D341Med (cell line): ENCODE data around the gene NCOA7.
"Not testable (repeated sequence)": the region's sequence is repeated elsewhere in the genome, so short reads cannot be mapped to it uniquely, and the experiment has no call there.

ENCODE experiments used
- DNase-seq: peaks from one replicate; pipeline ENCODE4 v3.0.0; 2012; ENCODE audit warnings: low spot score

Gene NCOA7

DNA sequence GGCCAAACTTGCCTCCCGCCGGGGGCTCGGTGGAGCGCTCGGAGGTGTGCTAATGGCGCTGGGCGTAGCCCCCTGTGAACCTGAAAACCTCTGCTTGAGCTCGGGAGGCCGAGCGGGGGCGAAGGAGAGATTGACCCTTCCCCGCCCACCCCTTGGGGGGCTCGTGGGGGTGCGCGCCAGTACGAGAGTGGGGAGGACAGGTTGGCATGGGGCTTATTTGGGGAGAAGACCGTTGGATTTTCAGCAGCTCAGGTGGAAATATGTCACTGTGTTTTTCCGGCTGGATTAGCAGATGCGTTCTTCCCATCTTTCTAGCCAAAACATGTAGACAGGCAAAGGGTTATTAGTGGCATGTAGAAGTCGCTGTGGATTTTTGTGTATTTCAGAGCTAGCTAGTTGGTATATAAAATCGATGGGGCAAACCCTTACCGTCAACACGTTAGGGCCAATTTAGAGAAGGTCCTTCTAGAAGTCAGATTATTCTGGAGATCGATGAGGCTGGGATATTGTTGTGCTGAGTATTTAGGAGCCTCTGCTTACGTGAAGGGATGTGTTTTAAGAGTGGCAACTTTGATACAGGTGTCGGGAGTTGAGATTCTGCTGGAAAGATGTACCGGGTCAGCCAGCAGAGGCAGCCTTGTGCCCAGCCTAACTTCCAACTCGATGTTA is 525 bp downstream of the NCOA7 start:
- DNase-seq: peak; percentile 62

DNA sequence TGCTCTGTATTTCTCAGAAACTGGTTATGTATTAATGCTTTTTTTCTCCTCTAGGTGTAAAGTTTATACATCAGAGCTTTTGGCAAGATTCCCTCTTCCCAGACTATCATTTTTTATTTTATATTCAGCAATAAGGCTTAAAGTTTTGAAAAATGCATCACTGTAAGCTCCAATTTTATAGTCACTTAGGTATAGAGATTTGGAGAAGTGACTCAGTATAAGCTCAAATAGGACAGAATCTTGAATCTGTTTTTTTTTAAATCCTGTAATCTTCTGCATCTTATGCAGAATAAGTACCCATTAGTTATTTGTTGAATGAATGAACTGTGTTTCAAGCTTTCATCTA is 1.0 kb downstream of the NCOA7 start:
- DNase-seq: no peak

DNA sequence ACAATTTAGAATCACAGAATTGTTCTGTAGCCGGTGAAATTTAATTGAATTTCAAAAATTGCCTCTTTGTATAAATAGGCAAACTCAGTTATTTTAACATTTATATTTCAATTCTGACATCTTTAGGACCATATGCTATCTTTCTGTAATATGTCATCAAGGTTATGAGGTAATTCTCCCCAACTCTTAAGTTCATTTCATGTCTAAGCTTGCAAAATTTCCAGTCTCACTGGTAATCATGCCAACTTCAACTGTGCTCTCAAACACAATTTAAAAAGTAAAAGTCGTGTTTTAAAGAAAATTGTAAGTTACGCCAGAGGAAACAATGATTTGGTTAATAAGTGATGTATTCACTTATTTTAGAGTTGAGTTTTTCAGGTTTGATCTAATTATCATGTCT is 1.4 kb downstream of the NCOA7 start:
- no peak for DNase-seq

DNA sequence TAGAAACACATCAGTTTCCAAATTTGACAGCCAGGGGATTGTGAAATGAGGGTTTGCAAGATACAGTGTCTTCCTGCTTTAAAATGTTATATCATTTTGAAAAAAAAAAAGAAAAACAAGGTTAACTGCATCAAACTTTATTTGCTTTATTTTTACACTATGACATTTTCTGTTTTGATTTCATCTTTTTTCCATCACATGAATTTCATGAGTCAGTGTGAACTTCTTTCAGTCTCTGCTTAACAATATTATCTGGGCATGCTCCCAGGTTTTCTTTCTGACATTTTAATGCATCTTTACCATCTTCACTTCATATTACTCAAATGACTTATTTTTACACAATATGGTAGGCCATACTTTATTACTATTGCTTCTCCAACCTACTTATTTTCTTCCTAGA is 1.9 kb downstream of the NCOA7 start:
- DNase-seq: no peak

DNA sequence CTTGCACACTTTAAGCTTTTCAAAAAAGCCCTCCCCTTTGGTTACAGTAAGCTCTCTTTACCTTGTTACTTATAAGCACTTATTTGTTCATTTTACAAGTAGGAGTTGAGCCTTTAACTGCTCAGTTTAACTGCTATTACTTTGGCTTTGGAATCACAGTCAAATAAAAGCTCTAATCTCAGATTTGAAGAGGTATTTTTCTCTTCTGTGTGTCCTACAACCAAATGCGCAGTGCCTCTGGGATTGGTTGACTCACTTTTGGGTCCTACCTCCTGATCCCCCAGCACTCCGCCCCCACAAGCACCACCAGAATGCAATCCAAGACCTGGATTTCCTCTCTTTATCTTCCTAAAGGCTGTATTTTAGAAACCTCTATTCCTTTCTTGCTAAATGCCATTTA is 2.5 kb downstream of the NCOA7 start:
- DNase-seq: no peak

DNA sequence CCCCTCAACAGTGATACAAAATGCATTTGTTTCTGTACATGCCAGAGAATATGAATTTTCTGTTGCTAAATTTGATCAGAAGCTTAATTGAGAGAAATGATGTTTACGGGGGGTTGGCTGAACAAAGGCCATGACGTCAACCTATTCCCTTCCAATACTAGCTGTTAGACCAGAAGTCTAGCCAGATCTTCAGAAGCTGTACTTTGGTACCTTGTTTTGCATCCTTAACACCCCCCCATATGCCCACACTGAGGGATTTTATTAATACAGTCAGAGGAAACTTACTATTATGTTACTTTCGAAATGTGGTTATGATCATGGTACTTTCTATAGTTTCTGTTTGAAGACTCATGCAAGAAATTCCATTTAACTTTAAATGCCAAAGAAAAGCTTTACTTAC is 3.1 kb downstream of the NCOA7 start:
- no peak for DNase-seq

DNA sequence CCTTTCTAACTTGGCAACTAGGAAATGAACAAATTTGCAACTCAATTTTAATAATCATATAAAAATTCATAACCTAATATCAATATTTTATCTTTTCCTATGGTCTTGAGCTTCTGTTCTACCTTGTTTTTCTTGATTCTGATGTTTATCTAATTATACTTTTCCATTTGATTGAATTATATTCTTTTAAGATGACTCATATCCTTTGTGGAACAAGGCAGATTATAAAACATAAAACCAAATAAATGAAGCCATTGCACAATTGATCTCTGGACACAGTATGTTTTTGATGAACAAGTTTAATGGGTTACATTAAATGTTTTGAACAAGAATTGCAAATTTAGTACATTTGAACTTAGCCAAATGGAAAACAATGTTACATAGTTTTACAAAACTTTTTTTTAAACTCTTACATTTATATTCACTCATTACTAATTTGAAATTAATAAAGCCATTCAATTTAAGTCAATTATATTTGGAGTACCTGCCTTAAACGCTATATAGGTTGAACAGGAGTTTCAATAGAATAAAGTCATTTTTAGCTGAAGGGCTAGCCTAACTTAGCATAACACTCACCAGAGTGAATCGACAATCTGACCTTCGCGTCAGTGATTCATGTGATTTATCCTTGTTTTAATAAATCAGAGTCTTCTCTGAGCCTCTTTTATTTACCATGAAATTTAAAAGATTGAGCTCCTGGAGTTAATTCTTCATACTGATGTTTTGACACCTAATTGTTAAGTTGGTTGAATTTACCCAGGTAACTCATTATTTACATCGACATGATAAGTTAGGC is 3.8 kb downstream of the NCOA7 start:
- DNase-seq: no peak

DNA sequence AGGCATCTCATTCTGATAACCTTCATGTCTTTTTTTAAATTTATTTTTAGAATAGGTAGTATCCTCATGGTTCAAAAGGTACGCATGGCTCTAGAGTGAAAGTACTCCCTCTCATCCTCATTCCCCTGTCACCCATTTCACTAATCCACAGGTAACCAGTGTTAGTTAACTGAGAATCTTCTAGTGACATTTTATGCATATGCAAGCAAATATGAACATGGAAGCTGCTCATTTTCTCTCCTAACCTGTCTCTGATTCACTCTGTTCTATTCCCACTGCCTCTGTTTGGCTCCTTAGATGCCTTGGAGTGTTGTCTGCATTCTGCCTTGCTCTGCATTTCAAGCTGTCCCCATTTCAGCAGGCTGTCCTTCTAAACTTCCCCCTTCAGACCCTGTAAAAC is 4.5 kb downstream of the NCOA7 start:
- no peak for DNase-seq

DNA sequence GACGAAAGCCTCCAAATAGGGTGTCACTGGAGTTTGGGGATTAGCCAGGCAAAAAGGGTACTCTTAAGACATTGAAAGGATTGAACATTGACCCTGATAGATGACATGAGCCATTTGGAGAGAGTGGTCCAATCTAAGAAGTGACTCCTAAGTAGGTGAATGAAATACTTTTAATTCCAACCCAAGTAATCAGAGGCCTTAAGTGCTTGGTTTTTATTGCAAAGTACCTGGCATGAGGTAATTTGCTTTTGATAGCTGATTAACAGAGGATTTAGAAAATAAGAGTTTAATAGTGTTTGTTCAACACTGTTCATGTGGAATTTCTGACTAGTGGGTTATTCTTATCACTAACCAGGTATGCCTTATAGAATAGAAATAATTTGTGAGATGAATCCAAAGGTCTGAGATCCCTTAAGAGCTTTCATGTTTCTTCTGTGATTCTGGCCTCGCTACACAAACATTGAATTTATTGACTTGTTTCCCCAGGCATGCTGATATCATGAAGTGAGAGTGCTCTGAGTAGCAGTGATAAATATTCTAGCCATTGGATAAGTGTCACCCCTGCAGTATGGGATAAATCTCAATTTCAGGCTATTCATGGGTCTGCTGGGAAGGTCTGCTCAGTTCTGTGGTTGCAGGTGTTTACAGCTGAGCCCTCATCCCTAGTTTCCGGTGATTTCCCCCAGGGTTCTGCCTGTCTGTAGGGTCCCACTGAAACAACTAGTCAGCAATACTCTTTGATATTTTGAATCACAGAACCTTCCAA is 6.5 kb downstream of the NCOA7 start:
- no peak for DNase-seq

DNA sequence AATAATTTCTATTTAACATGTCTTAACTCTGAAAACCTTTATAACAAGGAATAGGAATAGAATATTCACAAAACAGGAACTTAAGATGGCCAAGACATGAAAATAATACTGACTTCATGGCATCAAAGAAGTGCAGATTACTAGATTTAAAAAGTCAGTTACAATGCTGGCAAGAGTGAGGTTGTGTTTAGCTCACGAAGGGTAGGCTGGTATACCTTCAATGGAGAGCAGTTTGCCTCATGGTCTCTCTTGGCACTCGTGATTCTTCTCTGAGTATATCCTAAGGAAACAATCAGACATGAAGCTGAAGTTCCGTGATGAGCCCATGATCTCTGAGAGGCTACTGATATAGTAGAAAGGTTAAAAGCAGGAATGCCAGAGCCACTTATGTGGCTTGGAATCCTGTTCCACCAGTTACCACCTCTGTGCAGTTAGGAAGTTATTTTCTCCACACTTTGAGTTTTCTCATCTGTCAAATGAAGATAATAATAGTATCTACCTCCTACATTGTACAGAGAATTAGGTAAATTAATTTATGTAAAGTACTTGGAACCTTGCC is 7.2 kb downstream of the NCOA7 start:
- no peak for DNase-seq

DNA sequence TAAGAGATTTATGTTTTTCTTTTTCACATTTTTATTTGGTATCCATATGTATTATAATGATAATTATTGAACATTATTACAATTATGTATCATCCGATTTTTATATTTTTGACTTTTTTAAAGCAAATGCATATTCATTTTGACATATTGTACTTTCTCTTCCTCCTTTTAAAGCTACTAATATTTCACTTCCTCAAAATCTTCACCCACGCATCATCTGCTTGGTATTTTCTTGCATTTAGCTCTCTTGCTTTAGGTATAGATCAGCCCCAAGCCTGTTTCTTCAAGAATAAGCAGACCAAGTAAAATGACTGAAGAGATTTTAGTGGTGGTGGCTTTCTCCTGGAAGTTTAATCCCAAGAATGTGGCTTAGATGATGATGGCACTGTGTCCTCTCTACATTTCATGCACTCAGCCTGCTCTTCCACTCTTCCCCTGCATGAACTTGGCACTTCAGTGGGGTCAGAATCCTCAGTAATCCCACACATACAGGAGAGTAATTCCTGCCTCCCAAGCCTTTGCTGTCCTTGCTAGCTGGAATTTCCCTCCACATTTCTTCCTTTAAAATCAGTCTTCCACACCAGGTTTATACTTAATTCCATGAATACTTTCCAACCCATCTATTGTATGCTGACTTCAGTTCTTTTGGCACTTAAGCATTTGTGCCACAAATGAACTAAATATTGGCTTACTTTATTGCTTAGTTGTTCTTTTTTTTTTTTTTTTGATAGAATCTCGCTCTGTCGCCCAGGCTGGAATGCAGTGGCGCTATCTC is 8.2 kb downstream of the NCOA7 start:
- DNase-seq: no peak

DNA sequence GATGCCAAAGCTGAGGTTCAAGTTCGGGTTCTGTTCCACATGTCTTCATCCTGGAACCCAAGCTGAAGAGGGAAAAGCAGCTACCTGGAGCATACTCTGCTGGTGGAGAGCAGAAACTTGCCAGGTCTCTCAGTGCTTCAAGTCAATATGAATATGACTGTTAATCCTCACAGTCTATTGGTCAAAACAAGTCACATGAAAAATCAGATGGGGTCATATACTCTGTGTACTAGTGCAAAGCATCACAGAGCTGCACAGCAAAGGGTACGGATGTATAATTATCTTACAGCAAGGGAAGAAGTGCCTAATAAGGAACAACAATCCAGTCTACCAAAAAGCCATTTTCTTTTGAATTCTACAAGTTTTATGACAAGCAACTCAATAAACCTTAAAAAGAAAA is 11.6 kb downstream of the NCOA7 start:
- no peak for DNase-seq

DNA sequence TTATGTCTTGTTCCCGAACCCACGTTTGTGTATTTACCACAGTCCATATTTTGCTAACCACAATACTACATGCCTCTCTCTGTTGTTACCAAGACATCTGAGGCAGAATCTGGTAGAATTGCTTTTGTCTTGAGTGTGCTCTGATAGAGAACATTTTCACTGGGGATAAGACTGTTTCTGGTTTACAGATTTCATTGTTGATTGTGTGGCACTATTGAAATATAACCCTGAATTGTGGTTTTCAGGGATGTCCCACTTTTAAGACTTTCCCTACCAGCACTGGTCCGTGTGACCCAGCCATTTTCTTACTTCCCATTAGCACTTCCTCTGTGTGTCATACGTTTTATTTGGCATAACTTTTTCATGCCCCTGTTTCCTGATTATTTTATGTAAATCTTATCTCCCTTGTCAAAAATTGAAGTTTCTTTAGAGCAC is 12.2 kb downstream of the NCOA7 start:
- no peak for DNase-seq

DNA sequence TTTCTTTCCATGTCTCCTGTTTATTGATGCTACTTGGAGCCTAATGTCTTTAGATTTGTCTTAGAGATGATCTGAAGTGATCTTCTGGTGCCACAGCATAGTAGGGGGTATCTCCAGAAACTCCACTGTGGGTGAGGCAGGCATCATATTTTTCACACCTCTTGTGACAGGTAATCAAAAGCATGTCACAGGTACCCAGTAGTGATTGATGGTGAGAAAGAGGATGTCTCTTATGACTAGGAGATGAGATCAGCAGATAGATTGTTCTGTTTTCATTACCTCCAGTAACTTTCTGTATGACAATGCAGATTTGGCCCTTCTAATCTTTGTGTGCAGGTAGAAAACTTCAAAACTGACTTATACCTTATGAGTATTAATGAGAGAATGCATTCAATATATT is 13.5 kb downstream of the NCOA7 start:
- no peak for DNase-seq

DNA sequence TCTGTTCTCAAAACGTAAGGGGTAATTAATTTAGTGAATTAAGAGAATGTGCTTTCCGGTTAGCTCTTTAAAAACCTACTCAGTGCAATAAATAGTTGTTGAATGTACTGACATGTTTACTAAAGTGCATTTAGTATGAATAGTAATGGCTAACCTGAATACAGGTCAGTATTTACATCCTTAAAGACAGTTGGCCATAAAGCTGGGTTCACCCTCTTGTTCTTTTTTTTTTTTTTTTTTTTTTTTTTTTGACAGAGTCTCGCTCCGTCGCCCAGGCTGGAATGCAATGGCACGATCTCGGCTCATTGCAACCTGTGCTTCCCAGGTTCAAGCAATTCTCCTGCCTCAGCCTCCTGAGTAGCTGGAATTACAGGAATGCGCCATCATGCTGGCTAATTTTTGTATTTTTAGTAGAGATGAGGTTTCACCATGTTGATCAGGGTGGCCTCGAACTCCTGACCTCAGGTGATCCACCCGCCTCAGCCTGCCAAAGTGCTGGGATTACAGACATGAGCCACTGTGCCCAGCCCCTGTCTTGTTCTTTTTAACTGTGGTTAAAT is 14.2 kb downstream of the NCOA7 start:
- DNase-seq: not testable (repeated sequence)

DNA sequence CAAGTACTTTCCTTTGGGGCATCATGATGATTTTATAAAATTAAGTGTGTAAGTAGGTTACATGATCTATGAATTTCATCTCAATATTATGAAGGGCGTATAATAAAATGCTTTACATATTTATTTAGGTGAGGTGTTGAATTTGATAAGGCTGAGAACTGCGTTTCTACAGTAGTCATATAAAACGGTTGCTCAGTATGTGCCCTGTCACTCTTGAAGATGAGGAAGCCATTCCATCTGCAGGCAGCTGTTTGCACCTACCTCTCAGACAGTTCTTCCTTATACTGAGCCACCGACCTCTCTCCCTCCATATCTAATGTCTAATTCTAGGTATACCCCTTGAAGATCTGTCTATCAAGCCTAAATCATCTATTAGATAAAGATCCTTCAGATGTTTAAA is 16.1 kb downstream of the NCOA7 start:
- DNase-seq: no peak

DNA sequence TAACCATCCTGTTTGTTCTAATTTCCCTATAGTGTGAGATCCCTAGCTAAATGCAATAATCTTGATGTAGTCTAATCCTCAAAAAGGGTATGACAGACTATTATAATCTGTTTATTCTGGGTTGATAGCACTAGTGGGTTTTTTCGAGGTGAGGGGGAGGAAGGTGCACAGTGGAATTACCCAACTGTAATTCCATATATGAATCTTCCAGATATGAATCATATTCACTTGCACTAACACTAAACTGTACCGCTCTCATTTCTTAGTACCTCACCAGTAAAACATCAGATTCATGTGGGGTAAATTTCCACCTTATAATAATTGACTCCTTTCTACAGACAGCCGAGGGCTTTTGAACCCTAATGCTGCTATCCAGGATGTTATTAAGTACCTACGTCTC is 16.5 kb downstream of the NCOA7 start:
- DNase-seq: no peak

DNA sequence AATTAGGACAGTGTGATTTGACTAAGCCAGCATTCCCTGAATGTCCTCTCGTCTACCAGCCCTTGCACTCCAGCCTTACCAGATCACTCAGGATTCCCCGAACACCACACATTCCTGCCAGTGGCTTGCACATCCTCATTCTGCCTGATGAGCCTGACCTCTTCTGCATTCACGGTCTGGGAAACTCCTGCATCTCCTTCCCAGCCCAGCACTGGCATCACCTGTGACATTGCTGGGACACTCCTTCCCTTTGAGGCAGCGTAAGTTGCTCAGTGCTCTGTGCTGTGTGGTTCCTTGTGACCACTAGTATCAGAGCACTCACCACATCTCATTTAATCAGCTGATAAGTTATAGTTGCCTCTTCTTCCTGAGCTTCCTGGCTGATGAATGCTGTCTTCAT is 17.3 kb downstream of the NCOA7 start:
- no peak for DNase-seq

DNA sequence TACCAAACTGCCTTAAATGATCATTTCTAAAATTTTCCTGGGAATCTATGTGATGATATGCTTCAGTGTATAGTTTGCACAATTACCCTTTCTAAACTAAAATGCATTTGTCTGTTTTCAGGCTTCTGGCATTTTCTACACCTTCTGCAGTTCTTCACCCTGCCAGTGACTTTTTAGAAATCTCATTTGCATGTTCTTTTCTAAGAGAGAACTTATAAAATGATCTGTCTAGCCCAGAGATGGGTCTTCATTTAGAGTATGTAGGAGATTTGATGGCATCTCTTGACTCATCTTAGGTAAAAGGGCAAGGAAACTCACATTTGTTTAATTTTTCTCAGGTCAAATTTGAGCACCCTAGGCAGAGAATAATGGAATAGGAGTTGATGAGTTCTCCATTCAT is 17.8 kb downstream of the NCOA7 start:
- no peak for DNase-seq

DNA sequence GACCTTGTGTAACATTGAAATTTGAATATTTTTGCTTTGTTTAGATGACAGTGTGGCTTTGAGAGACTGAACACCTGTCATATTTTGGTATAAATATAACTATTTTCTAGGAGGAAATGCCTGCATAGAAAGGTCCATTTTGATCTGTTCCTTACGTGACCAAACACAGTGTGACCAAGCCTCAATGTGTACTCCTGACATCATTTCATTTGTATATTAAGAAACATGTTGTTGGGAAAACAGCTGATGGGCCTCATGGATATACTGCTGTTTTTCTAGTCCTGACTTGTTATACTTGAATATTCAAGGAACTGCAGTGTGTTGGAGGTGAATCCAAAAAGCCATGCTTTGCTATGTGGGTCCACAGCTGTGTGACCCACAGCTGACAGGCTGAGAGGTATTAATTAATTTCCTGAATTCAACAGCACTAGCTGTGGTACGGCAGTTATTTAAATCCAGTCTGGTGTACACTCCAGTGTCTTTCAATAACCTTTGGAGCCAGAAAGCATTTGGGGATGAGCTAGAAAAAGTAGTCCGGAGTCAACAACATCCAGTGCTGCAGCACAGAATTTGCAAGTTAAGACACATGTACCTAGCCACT is 18.9 kb downstream of the NCOA7 start:
- no peak for DNase-seq

DNA sequence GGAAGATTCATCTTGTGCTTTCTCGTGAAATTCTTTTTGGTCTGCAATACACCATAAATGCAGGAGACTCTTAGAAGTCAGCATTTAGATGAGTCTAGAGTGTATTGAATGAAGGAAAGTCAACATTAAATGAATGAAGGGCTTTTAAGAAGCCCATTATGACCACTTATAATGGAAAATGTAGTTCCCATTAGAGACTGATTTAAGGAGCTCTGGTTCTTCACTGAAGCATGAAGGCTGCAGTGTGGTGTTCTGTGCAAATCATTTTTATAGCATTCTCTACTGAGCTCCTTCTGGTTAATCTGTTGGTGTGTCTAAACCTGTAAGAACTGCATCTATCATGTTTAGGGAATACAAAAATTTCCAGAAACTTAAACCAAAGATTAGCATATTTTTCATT is 19.7 kb downstream of the NCOA7 start:
- DNase-seq: no peak
